Measurements from ENCODE around the gene MICOS13. TPM values are rescaled to one million over a fixed set of nuclear protein-coding genes. Genes with fewer than 3 reads are reported as not detected.

MICOS13 gene
- total RNA-seq, 2 donors from 2014 or later = 56.0 to 88.0 TPM

- TF ChIP-seq CTCF (IDR thresholded peaks at IDR 0.05) = no peak
- intact Hi-C loops (cut with DNase I) = no loop called here
- Histone ChIP-seq H3K27me3 (no peaks in the 10 kb centered on the region), H3K9ac (ENCODE audit: low read depth in 2 of 2, low read length in 2 of 2) (no peak overlapping the region), H3K4me3 (no peak overlapping the region), H3K4me1 (peaks cover 7% of the 10 kb centered on the region), H3K36me3 (no peaks in the 10 kb centered on the region), H3K27ac (no peak overlapping the region), H3K9me3 (no peaks in the 10 kb centered on the region)
- no peak for DNase-seq
Observed at GRCh38 chr19:5676772-5677105, 3.6 kb downstream of the MICOS13 start.

- Histone ChIP-seq H3K4me3 (no peak overlapping the region), H3K4me1 (peaks cover 7% of the 10 kb centered on the region), H3K27ac (no peak overlapping the region), H3K9ac (ENCODE audit: low read depth in 2 of 2, low read length in 2 of 2) (peak overlapping the region in 1 of 2 donors; percentile 26), H3K36me3 (no peaks in the 10 kb centered on the region), H3K27me3 (no peaks in the 10 kb centered on the region), H3K9me3 (no peaks in the 10 kb centered on the region)
- no peak for TF ChIP-seq CTCF (IDR thresholded peaks at IDR 0.05)
- DNase-seq = no peak
- intact Hi-C loops (cut with DNase I) = no loop called here
Observed at GRCh38 chr19:5676105-5676771, 4.1 kb downstream of the MICOS13 start.

GRCh38 chr19:5674714-5675113 lies 5.6 kb downstream of the MICOS13 start:
- no peak overlapping the region for H3K27ac ChIP-seq
- H3K4me1 ChIP-seq = peaks cover 7% of the 10 kb centered on the region
- no peak for TF ChIP-seq CTCF (IDR thresholded peaks at IDR 0.05)
- intact Hi-C loops (cut with DNase I) = no loop called here
- H3K9ac ChIP-seq (ENCODE audit: low read depth in 2 of 2, low read length in 2 of 2) = no peak overlapping the region
- no peaks in the 10 kb centered on the region for H3K36me3 ChIP-seq
- H3K27me3 ChIP-seq = no peaks in the 10 kb centered on the region
- H3K4me3 ChIP-seq = no peak overlapping the region
- H3K9me3 ChIP-seq = no peaks in the 10 kb centered on the region
- DNase-seq = no peak

- no peaks in the 10 kb centered on the region for H3K4me1 ChIP-seq
- H3K4me3 ChIP-seq = no peak overlapping the region
- no peaks in the 10 kb centered on the region for H3K27me3 ChIP-seq
- no peak overlapping the region for H3K9ac ChIP-seq (ENCODE audit: low read depth in 2 of 2, low read length in 2 of 2)
- DNase-seq = no peak
- no peaks in the 10 kb centered on the region for H3K9me3 ChIP-seq
- no peak for TF ChIP-seq CTCF (IDR thresholded peaks at IDR 0.05)
- H3K36me3 ChIP-seq = no peaks in the 10 kb centered on the region
- intact Hi-C loops (cut with DNase I) = no loop called here
- H3K27ac ChIP-seq = no peak overlapping the region
Observed at GRCh38 chr19:5673752-5674151, 6.6 kb downstream of the MICOS13 start.

- Histone ChIP-seq H3K36me3 (peaks cover 1% of the 10 kb centered on the region), H3K27me3 (no peaks in the 10 kb centered on the region), H3K9ac (ENCODE audit: low read depth in 2 of 2, low read length in 2 of 2) (no peak overlapping the region), H3K27ac (no peak overlapping the region), H3K4me1 (no peaks in the 10 kb centered on the region), H3K4me3 (no peak overlapping the region), H3K9me3 (no peaks in the 10 kb centered on the region)
- TF ChIP-seq CTCF (IDR thresholded peaks at IDR 0.05) = no peak
- no peak for DNase-seq
- intact Hi-C loops (cut with DNase I) = no loop called here
Observed at GRCh38 chr19:5672708-5673459, 7.4 kb downstream of the MICOS13 start.
